Parathyroid adenoma (tissue), 2 donors: ENCODE measurements around the gene EMP1.

Experiments
- H2AFZ ChIP-seq: fragments of 300-600 bp; sonication (generic); one replicate; pipeline ENCODE4 v1.7.0; 2017; ENCODE audit warnings: antibody characterized with exemption, mild to moderate bottlenecking
- H3K27ac ChIP-seq: fragments of 300-600 bp; sonication (generic); one replicate; pipeline ENCODE4 v1.7.0; 2017
- H3K27me3 ChIP-seq: fragments of 300-600 bp; sonication (generic); one replicate; pipeline ENCODE4 v1.7.0; 2017; ENCODE audit warnings: low read length; ENCODE audit not compliant: control insufficient read depth, insufficient read depth
- H3K36me3 ChIP-seq: fragments of 300-600 bp; sonication (generic); one replicate; pipeline ENCODE4 v1.7.0; 2017; ENCODE audit warnings: low read length; ENCODE audit not compliant: control insufficient read depth, insufficient read depth
- H3K4me1 ChIP-seq: fragments of 300-600 bp; sonication (generic); one replicate; pipeline ENCODE4 v1.7.0; 2017; ENCODE audit warnings: control low read depth
- H3K4me2 ChIP-seq: fragments of 300-600 bp; sonication (generic); one replicate; pipeline ENCODE4 v1.7.0; 2017; ENCODE audit warnings: low read length
- H3K4me3 ChIP-seq: fragments of 300-600 bp; sonication (generic); one replicate; pipeline ENCODE4 v1.7.0; 2017; ENCODE audit warnings: low read depth, low read length
- H3K79me2 ChIP-seq: fragments of 300-600 bp; sonication (generic); one replicate; pipeline ENCODE4 v1.7.0; 2017; ENCODE audit warnings: control low read depth
- H3K9ac ChIP-seq: fragments of 300-600 bp; sonication (generic); one replicate; pipeline ENCODE4 v1.7.0; 2017; ENCODE audit warnings: mild to moderate bottlenecking
- H3K9me3 ChIP-seq: fragments of 300-600 bp; sonication (generic); one replicate; pipeline ENCODE4 v1.7.0; 2017; ENCODE audit warnings: low read length; ENCODE audit not compliant: control insufficient read depth
- CTCF ChIP-seq: fragments of 300-600 bp; sonication (generic); IDR thresholded peaks from one replicate; pipeline ENCODE4 v1.7.0; 2017; ENCODE audit warnings: antibody characterized with exemption, mild to moderate bottlenecking
- donor health status: primary hyperparathyroidism.

EMP1 gene

GRCh38 chr12:13176256-13176655 lies 20.3 kb upstream of the EMP1 start:
- Histone ChIP-seq H2AFZ (no peak overlapping the region), H3K4me3 (no peak overlapping the region), H3K9me3 (no peaks in the 10 kb centered on the region), H3K36me3 (no peaks in the 10 kb centered on the region), H3K27ac (no peak overlapping the region), H3K4me1 (peaks cover 35% of the 10 kb centered on the region), H3K4me2 (no peak overlapping the region), H3K79me2 (no peaks in the 10 kb centered on the region), H3K27me3 (no peaks in the 10 kb centered on the region), H3K9ac (no peak overlapping the region)
- no peak for TF ChIP-seq CTCF

GRCh38 chr12:13177373-13177772 lies 19.2 kb upstream of the EMP1 start:
- H3K27me3 ChIP-seq = no peaks in the 10 kb centered on the region
- H3K4me3 ChIP-seq = no peak overlapping the region
- no peak overlapping the region for H3K4me2 ChIP-seq
- no peak overlapping the region for H3K9ac ChIP-seq
- H3K79me2 ChIP-seq = no peaks in the 10 kb centered on the region
- H3K36me3 ChIP-seq = no peaks in the 10 kb centered on the region
- no peak overlapping the region for H3K27ac ChIP-seq
- no peaks in the 10 kb centered on the region for H3K9me3 ChIP-seq
- H3K4me1 ChIP-seq = peaks cover 25% of the 10 kb centered on the region
- H2AFZ ChIP-seq = no peak overlapping the region
- TF ChIP-seq CTCF = no peak

GRCh38 chr12:13177906-13178305 lies 18.6 kb upstream of the EMP1 start:
- Histone ChIP-seq H2AFZ (no peak overlapping the region), H3K27me3 (no peaks in the 10 kb centered on the region), H3K27ac (no peak overlapping the region), H3K79me2 (no peaks in the 10 kb centered on the region), H3K4me1 (peaks cover 19% of the 10 kb centered on the region), H3K9ac (no peak overlapping the region), H3K9me3 (no peaks in the 10 kb centered on the region), H3K36me3 (no peaks in the 10 kb centered on the region), H3K4me3 (no peak overlapping the region), H3K4me2 (no peak overlapping the region)
- TF ChIP-seq CTCF = no peak

GRCh38 chr12:13178568-13179210 lies 17.8 kb upstream of the EMP1 start:
- no peak overlapping the region for H3K4me2 ChIP-seq
- H3K27me3 ChIP-seq = no peaks in the 10 kb centered on the region
- no peak overlapping the region for H3K27ac ChIP-seq
- H3K4me3 ChIP-seq = no peak overlapping the region
- peak overlapping the region; percentile 79 for H2AFZ ChIP-seq
- no peaks in the 10 kb centered on the region for H3K36me3 ChIP-seq
- no peaks in the 10 kb centered on the region for H3K79me2 ChIP-seq
- no peaks in the 10 kb centered on the region for H3K9me3 ChIP-seq
- peaks cover 11% of the 10 kb centered on the region for H3K4me1 ChIP-seq
- H3K9ac ChIP-seq = no peak overlapping the region
- no peak for TF ChIP-seq CTCF
